Gastrocnemius medialis (tissue), 4 donors: ENCODE data around the gene ATXN2L. TPM values are rescaled to one million over a fixed set of nuclear protein-coding genes. Genes with fewer than 3 reads are reported as not detected.

Source experiments
- ATAC-seq, 2 donors: fragments of 150-250 bp; one replicate each; pipeline ENCODE4 v1.9.1; 2016
- DNase-seq, 2 donors: peaks; one replicate each; pipeline ENCODE4 v3.0.0-alpha.2; 2019
- H3K27ac ChIP-seq, 4 donors: fragments of 200-600 bp; sonication (generic); 1 replicate in 1 of 4; 2 replicates in 3 of 4; pipeline ENCODE4 v1.5.1; 2016 to 2018; ENCODE audit warnings: mild to moderate bottlenecking in 2 of 4, moderate library complexity in 1 of 4
- H3K27me3 ChIP-seq, 3 donors: fragments of 200-600 bp; sonication (generic) in 2 of 3; 1 replicate in 1 of 3; 2 replicates in 2 of 3; pipeline versions ENCODE4 v1.5.1 to v1.6.0; 2016 to 2019; ENCODE audit warnings: mild to moderate bottlenecking in 1 of 3, moderate library complexity in 1 of 3
- H3K36me3 ChIP-seq, 2 donors: fragments of 200-600 bp; sonication (generic) in 1 of 2; one replicate each; pipeline ENCODE4 v1.5.1; 2017 to 2018
- H3K4me1 ChIP-seq, 2 donors: fragments of 200-600 bp; sonication (generic) in 1 of 2; one replicate each; pipeline ENCODE4 v1.5.1; 2016 to 2017; ENCODE audit warnings: mild to moderate bottlenecking in 2 of 2
- H3K4me3 ChIP-seq, 4 donors: fragments of 200-600 bp; sonication (generic) in 3 of 4; 1 replicate in 1 of 4; 2 replicates in 3 of 4; pipeline ENCODE4 v1.5.1; 2016 to 2019; ENCODE audit warnings: mild to moderate bottlenecking in 2 of 4
- H3K9me3 ChIP-seq, 3 donors: fragments of 200-600 bp; sonication (generic) in 2 of 3; 1 replicate in 1 of 3; 2 replicates in 2 of 3; pipeline ENCODE4 v1.5.1; 2016 to 2019
- POLR2A ChIP-seq, 2 donors: fragments of 450-650 bp; IDR thresholded peaks; one replicate each; pipeline ENCODE4 v1.6.1; 2017; ENCODE audit warnings: antibody characterized with exemption in 2 of 2, mild to moderate bottlenecking in 2 of 2, moderate library complexity in 2 of 2
- in situ Hi-C, 4 donors: fragments of 200-750 bp; cut with MboI; loops; one replicate each; pipeline versions ENCODE4 v1.15.0 to v1.8.0; 2017; ENCODE audit warnings: low sequenced_read_pairs in 4 of 4
- intact Hi-C: fragments of 100-400 bp; cut with DNase I; formaldehyde crosslinking; loops from one replicate; pipeline ENCODE4 v1.15.1; 2023; ENCODE audit warnings: low total_unique reads
- total RNA-seq, 4 donors: library from RNA; depleted of rRNA; stranded (reverse); fragments of >200 nt; gene quantifications; one replicate each; pipeline versions ENCODE4 v1.1.0 to v1.2.3, GENCODE V29; 2016
- TF ChIP-seq, protein P1 (sequence below), 5 experiments: fragments of 450-650 bp in 3 of 5; fragments of 200-600 bp in 2 of 5; sonication (generic) in 2 of 5; IDR thresholded peaks in 4 of 5; conservative IDR thresholded peaks in 1 of 5; 1 replicate in 4 of 5; 2 replicates in 1 of 5; pipeline ENCODE4 v1.5.1; 2016 to 2019; ENCODE audit warnings: antibody characterized with exemption in 5 of 5, mild to moderate bottlenecking in 3 of 5, moderate library complexity in 3 of 5

The ATXN2L gene
- total RNA-seq, 4 donors from 2014 or later = 24.0 to 68.6 (median 47.7) TPM

DNA sequence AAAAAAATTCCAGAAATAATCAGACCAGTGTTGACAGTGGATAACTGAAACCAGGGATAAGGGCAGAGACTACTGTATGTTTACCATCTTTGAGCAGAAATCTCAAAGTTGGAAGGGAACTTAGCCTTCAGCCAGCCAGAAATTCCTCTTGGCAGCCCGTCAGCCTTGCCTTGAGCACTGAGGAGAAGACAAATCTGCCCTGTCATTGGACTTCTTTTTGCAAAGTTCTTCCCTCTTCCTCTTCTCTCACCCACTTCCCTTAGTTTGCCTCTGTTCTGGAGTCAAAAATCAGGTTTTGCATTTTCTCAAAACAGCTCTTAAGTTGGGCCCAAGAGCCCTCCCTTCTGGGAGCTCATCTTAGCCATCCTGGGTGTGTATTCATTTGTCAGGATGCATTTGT is 17.1 kb downstream of the ATXN2L start:
- ATAC-seq (no peak), DNase-seq (no peak)
- no peaks in the 10 kb centered on the region for H3K9me3 ChIP-seq
- in situ Hi-C loops (loop anchor here in 1 of 4 donors (25.0 kb wide), 1 partner anchor 303 kb away; the partner anchor contains the start of gene NUPR1), intact Hi-C loops (no loop called here)
- H3K27ac ChIP-seq = no peak overlapping the region
- H3K27me3 ChIP-seq = no peaks in the 10 kb centered on the region
- peaks cover 0 to 64% of the 10 kb centered on the region in 2 donors for H3K36me3 ChIP-seq
- peaks cover 2% of the 10 kb centered on the region in 2 donors for H3K4me1 ChIP-seq
- no peak for TF ChIP-seq POLR2A (IDR thresholded peaks at IDR 0.05)
- TF ChIP-seq, protein P1, sequence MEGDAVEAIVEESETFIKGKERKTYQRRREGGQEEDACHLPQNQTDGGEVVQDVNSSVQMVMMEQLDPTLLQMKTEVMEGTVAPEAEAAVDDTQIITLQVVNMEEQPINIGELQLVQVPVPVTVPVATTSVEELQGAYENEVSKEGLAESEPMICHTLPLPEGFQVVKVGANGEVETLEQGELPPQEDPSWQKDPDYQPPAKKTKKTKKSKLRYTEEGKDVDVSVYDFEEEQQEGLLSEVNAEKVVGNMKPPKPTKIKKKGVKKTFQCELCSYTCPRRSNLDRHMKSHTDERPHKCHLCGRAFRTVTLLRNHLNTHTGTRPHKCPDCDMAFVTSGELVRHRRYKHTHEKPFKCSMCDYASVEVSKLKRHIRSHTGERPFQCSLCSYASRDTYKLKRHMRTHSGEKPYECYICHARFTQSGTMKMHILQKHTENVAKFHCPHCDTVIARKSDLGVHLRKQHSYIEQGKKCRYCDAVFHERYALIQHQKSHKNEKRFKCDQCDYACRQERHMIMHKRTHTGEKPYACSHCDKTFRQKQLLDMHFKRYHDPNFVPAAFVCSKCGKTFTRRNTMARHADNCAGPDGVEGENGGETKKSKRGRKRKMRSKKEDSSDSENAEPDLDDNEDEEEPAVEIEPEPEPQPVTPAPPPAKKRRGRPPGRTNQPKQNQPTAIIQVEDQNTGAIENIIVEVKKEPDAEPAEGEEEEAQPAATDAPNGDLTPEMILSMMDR (IDR thresholded peaks at IDR 0.05 in 4 of 5, conservative IDR thresholded peaks at IDR 0.05 in 1 of 5) = no peak
- no peak overlapping the region for H3K4me3 ChIP-seq

DNA sequence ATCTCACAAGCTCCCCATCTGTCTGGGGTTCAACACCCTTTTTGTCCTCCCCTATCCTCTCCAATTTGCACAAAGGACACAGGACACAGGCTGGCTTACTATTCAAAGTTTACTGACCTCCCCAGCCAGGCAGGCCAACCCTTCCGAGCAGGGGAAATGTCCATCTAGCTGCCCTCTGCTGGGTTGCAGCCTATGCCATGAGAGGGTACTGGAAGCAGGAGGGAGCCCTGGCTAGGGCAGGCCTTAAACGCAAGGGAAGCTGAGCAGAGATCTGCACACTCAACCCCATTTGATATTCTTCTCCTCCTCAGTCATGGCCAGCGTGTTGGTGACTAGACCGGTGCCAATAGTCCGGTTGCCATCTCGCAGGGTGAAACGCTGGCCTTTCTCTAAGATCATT is 19.9 kb downstream of the ATXN2L start:
- intact Hi-C loops = no loop called here
- no peak for ATAC-seq
- no peak overlapping the region for H3K27ac ChIP-seq
- in situ Hi-C loops = loop anchor here in 1 of 4 donors (25.0 kb wide), 1 partner anchor 305 kb away; the partner anchor contains the start of gene NUPR1
- H3K36me3 ChIP-seq = peaks cover 0 to 42% of the 10 kb centered on the region in 2 donors
- TF ChIP-seq, protein P1 (IDR thresholded peaks at IDR 0.05 in 4 of 5, conservative IDR thresholded peaks at IDR 0.05 in 1 of 5) = no peak
- no peak for TF ChIP-seq POLR2A (IDR thresholded peaks at IDR 0.05)
- H3K4me3 ChIP-seq = no peak overlapping the region
- no peaks in the 10 kb centered on the region for H3K9me3 ChIP-seq
- DNase-seq = no peak
- H3K4me1 ChIP-seq = peaks cover 18% of the 10 kb centered on the region in 2 donors
- no peaks in the 10 kb centered on the region for H3K27me3 ChIP-seq

DNA sequence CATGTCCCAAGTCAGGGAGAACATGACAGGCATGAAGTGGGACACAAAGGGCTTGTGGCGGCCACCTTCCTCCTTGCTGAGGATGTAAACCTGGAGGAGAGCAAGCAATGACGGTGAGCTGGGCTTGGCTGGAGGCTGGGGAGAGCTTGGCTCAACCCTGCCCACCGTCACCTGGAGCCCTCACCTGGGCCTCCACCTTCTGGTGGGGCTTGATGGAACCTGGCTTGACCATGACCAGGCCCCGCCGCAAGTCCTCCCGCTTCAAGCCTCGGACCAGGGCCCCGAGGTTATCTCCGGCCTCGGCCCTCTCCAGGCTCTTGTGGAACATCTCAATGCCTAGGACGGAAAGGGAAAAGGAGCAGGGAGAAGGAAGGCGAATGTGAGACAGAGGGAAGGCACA is 21.0 kb downstream of the ATXN2L start:
- DNase-seq = no peak
- no peak overlapping the region for H3K4me3 ChIP-seq
- H3K27me3 ChIP-seq = no peaks in the 10 kb centered on the region
- no peak overlapping the region for H3K27ac ChIP-seq
- H3K4me1 ChIP-seq = peaks cover 20 to 24% of the 10 kb centered on the region in 2 donors
- in situ Hi-C loops (loop anchor here in 1 of 4 donors (25.0 kb wide), 1 partner anchor 306 kb away; the partner anchor contains the start of gene NUPR1), intact Hi-C loops (no loop called here)
- ATAC-seq = no peak
- H3K36me3 ChIP-seq = peaks cover 0 to 42% of the 10 kb centered on the region in 2 donors
- TF ChIP-seq, protein P1 (IDR thresholded peaks at IDR 0.05 in 4 of 5, conservative IDR thresholded peaks at IDR 0.05 in 1 of 5) = no peak
- no peak for TF ChIP-seq POLR2A (IDR thresholded peaks at IDR 0.05)
- no peaks in the 10 kb centered on the region for H3K9me3 ChIP-seq

DNA sequence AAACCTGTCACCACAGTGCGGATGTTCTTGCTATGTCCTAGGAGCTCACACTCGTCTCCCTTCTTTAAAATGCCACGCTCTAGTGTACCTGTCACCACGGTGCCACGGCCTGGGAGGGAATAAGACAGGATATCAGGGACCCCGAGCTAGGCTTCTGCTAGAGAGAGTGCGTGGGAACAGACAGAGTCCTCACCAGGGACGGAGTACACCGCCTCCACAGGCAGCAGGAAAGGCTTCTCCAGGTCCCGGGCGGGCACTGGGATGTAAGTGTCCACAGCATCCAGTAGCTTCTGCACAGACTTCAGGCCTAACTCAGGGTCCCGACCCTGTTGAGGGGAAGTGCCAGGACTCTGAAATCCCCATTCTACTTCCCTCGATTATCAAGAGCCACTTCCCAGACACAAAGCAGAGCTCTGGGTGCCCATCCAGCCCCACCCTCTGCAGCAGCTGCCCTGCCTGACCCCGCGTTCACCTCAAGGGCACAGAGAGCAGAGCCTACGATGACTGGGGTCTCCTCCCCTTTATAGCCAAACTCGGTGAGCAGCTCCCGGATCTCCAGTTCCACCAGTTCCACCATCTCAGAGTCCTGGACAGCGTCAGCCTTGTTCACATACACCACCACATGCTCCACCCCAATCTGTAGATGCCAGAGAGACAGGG is 21.6 kb downstream of the ATXN2L start:
- Histone ChIP-seq H3K27me3 (no peaks in the 10 kb centered on the region), H3K4me1 (peaks cover 20 to 24% of the 10 kb centered on the region in 2 donors), H3K9me3 (no peaks in the 10 kb centered on the region), H3K36me3 (peaks cover 0 to 42% of the 10 kb centered on the region in 2 donors), H3K27ac (no peak overlapping the region), H3K4me3 (no peak overlapping the region)
- ATAC-seq (no peak), DNase-seq (no peak)
- TF ChIP-seq POLR2A (IDR thresholded peaks at IDR 0.05) = no peak
- intact Hi-C loops (no loop called here), in situ Hi-C loops (loop anchor here in 1 of 4 donors (25.0 kb wide), 1 partner anchor 307 kb away; the partner anchor contains the start of gene NUPR1)

DNA sequence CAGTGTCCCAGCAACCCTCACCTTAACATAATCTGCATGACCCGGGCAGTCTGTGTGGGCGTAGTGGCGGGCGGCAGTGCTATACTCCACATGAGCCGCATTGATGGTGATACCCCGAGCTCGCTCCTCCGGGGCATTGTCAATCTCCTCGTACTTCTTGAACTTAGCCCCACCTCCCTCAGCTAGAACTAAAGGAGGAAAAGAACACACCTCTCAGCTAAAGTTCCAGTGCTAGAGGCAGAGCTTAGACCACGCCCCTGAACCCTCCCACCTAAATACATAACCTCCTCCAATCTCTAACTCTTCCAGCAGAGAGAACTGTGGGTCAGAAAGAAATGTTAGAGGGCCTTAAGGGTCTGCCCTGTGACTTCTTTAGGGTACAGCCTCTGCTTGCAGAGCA is 22.5 kb downstream of the ATXN2L start:
- peaks cover 0 to 42% of the 10 kb centered on the region in 2 donors for H3K36me3 ChIP-seq
- no peaks in the 10 kb centered on the region for H3K9me3 ChIP-seq
- peaks cover 20 to 24% of the 10 kb centered on the region in 2 donors for H3K4me1 ChIP-seq
- ATAC-seq (no peak), DNase-seq (no peak)
- H3K27me3 ChIP-seq = no peaks in the 10 kb centered on the region
- no peak for TF ChIP-seq POLR2A (IDR thresholded peaks at IDR 0.05)
- in situ Hi-C loops = loop anchor here in 1 of 4 donors (25.0 kb wide), 1 partner anchor 308 kb away; the partner anchor contains the start of gene NUPR1
- H3K27ac ChIP-seq = peak overlapping the region; percentile 92 to 96 (median 94)
- intact Hi-C loops = no loop called here
- peak overlapping the region; percentile 93 to 100 (median 98) for H3K4me3 ChIP-seq
